ENCODE results near the gene NTN4. TPM values are rescaled to one million over a fixed set of nuclear protein-coding genes. Genes with fewer than 3 reads are reported as not detected.
"Not testable (repeated sequence)": the region's sequence is repeated elsewhere in the genome, so short reads cannot be mapped to it uniquely, and the experiment has no call there.

The NTN4 gene
- total RNA-seq, 2 donors from 2014 or later: 79.2 to 118 TPM

DNA sequence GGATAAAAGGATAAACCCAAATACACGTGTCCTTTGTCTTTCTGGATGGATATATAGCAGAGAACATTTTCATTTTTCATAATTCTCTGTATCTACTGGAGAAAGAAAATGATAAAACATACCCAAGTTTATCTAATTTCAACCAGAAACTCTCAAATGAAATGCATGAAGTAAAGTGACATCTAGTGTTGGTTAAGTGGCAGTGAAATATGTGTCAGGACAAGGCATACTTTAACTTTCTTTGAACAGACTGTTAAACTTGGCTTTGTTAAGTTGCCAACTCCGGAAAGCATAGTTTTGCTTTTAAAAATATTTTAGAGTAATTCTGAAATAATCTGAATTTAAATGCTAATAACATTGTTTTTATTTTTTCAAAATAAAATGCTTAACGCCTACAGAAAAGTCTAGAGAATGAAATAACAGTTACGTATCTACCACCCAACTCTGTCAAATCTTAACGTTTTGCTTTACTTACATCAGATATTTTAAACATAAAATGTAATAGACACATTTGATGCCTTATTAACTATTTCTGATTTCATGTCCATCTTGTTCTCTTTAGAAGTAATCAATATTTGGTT is 25.2 kb upstream of the NTN4 start:
- 49% methylated on average over 5 of the region's 5 CpGs for WGBS
- Histone ChIP-seq H3K36me3 (no peaks in the 10 kb centered on the region), H3K4me3 (no peak overlapping the region), H3K4me1 (replicated peaks) (no peaks in the 10 kb centered on the region), H3K9me3 (no peaks in the 10 kb centered on the region), H3K27me3 (replicated peaks; ENCODE audit: insufficient read depth) (no peaks in the 10 kb centered on the region), H3K27ac (no peak overlapping the region)
- intact Hi-C loops (cut with DNase I): loop anchor here (2.0 to 10.0 kb wide), 2 partner anchors 179 to 233 kb away; partner anchors contain the start of gene HAL
- DNase-seq (ENCODE audit: low spot score): no peak
- TF ChIP-seq POLR2AphosphoS5 (IDR thresholded peaks at IDR 0.05) (no peak), POLR2A (IDR thresholded peaks at IDR 0.05) (no peak)
- TF ChIP-seq, protein P1, sequence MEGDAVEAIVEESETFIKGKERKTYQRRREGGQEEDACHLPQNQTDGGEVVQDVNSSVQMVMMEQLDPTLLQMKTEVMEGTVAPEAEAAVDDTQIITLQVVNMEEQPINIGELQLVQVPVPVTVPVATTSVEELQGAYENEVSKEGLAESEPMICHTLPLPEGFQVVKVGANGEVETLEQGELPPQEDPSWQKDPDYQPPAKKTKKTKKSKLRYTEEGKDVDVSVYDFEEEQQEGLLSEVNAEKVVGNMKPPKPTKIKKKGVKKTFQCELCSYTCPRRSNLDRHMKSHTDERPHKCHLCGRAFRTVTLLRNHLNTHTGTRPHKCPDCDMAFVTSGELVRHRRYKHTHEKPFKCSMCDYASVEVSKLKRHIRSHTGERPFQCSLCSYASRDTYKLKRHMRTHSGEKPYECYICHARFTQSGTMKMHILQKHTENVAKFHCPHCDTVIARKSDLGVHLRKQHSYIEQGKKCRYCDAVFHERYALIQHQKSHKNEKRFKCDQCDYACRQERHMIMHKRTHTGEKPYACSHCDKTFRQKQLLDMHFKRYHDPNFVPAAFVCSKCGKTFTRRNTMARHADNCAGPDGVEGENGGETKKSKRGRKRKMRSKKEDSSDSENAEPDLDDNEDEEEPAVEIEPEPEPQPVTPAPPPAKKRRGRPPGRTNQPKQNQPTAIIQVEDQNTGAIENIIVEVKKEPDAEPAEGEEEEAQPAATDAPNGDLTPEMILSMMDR (IDR thresholded peaks at IDR 0.05): peak; percentile 29 to 87 (median 76)

DNA sequence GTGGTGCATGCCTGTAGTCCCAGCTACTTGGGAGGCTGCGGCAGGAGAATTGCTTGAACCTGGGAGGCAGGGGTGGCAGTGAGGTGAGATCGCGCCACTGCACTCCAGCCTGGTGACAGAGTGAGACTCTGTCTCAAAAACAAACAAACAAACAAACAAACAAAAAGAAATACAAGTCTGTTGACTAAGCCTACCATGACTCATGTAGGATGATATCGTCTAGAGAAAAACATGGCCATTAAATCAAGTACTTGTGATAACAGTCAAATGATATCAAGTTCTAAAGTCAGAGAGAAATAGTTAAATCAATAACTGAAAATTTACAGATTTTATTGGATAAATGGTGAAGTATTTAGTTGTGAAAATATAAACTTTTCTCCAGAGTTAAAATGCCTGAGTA is 21.6 kb upstream of the NTN4 start:
- not testable (repeated sequence) for H3K36me3 ChIP-seq; H3K4me1 ChIP-seq (replicated peaks); H3K4me3 ChIP-seq; H3K27ac ChIP-seq; DNase-seq (ENCODE audit: low spot score); H3K27me3 ChIP-seq (replicated peaks; ENCODE audit: insufficient read depth); H3K9me3 ChIP-seq
- 94% methylated on average over 4 of the region's 4 CpGs for WGBS
- intact Hi-C loops (cut with DNase I): loop anchor here (10.0 kb wide), 1 partner anchor 183 kb away; the partner anchor contains the start of gene HAL

DNA sequence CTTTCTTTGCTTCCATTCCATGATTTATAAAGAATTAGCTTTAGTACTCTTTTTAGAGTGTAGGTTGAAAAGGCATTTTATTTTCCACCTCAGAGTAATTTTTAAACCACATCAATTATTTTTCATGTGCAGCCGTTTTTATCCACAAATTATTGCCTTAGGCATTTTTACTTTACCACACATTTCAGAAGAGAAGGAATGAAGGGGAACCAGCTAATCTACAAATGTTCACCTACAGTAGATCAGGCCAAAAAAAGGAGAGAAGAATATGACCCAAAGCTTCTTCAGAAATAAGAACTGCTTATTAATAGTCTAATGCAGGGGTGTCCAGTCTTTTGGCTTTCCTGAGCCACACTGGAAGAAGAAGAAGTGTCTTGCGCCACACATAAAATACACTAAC is 19.8 kb upstream of the NTN4 start:
- DNase-seq (ENCODE audit: low spot score): no peak
- no peaks in the 10 kb centered on the region for H3K27me3 ChIP-seq (replicated peaks; ENCODE audit: insufficient read depth)
- intact Hi-C loops (cut with DNase I): loop anchor here (10.0 kb wide), 1 partner anchor 184 kb away; the partner anchor contains the start of gene HAL
- H3K27ac ChIP-seq: no peak overlapping the region
- WGBS: 81% methylated on average over 2 of the region's 2 CpGs
- H3K4me1 ChIP-seq (replicated peaks): no peaks in the 10 kb centered on the region
- H3K36me3 ChIP-seq: no peaks in the 10 kb centered on the region
- TF ChIP-seq, protein P1 (IDR thresholded peaks at IDR 0.05): no peak
- TF ChIP-seq POLR2AphosphoS5 (IDR thresholded peaks at IDR 0.05) (no peak), POLR2A (IDR thresholded peaks at IDR 0.05) (no peak)
- no peak overlapping the region for H3K4me3 ChIP-seq
- H3K9me3 ChIP-seq: no peaks in the 10 kb centered on the region

DNA sequence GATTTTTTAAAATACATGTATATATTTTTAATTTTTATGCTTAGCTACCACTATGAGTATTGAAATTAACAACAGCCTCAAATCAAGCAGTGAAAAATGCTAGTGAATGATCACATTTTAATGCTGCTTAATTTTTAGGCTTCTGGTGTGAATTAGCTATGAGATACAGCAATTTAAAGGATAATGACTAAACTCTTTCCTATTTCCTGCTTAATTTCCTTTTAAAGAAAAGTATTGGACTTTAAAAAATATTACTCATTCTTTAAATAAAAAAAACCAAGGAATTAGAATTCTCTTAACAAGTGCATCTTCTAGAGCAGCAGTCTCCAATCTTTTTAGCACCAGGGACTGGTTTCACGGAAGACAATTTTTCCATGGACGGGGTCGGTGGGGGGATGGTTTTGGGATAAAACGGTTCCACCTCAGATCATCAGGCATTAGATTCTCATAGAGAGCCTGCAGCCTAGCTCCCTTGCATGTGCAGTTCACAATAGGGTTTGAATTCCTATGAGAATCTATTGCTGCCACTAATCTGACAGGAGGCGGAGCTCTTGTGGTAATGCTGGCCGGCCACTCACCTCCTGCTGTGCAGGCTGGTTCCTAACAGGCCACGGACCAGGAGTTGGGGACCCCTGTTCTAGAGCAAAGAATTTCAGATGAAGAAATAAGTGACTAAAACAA is 18.6 kb upstream of the NTN4 start:
- Histone ChIP-seq H3K27me3 (replicated peaks; ENCODE audit: insufficient read depth) (no peaks in the 10 kb centered on the region), H3K4me1 (replicated peaks) (no peaks in the 10 kb centered on the region), H3K27ac (no peak overlapping the region), H3K36me3 (no peaks in the 10 kb centered on the region), H3K9me3 (no peaks in the 10 kb centered on the region), H3K4me3 (no peak overlapping the region)
- 95% methylated on average over 7 of the region's 7 CpGs for WGBS
- intact Hi-C loops (cut with DNase I): no loop called here
- no peak for DNase-seq (ENCODE audit: low spot score)
- TF ChIP-seq POLR2AphosphoS5 (IDR thresholded peaks at IDR 0.05) (no peak), POLR2A (IDR thresholded peaks at IDR 0.05) (no peak)
- TF ChIP-seq, protein P1 (IDR thresholded peaks at IDR 0.05): no peak

DNA sequence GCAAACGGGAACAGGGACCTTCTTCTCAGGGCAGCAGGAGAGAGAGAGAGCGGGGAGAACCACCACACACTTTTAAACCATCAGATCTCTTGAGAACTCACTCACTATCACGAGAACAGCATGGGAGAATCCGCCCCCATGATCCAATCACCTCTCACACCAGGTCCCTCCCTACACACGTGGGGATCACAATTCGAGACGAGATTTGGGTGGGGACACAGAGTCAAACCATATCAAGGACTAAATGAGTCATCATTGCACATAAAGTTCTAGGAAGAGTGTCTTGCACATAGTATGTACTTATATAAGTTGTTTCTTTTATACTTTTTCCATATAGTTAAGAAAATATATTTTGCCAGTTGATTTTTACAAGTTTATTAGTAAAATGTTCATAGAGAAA is 17.6 kb upstream of the NTN4 start:
- no peak overlapping the region for H3K4me3 ChIP-seq
- H3K9me3 ChIP-seq: no peaks in the 10 kb centered on the region
- DNase-seq (ENCODE audit: low spot score): no peak
- no peaks in the 10 kb centered on the region for H3K4me1 ChIP-seq (replicated peaks)
- H3K36me3 ChIP-seq: no peaks in the 10 kb centered on the region
- intact Hi-C loops (cut with DNase I): no loop called here
- 84% methylated on average over 7 of the region's 7 CpGs for WGBS
- H3K27ac ChIP-seq: no peak overlapping the region
- TF ChIP-seq, protein P1 (IDR thresholded peaks at IDR 0.05): no peak
- TF ChIP-seq POLR2AphosphoS5 (IDR thresholded peaks at IDR 0.05) (no peak), POLR2A (IDR thresholded peaks at IDR 0.05) (no peak)
- no peaks in the 10 kb centered on the region for H3K27me3 ChIP-seq (replicated peaks; ENCODE audit: insufficient read depth)

Data from prostate gland (tissue), 2 donors.